ENCODE results near the gene C1QTNF2.

GRCh38 chr5:160324886-160325285 is 45.5 kb downstream of the C1QTNF2 start:
- TF ChIP-seq MXI1 (IDR thresholded peaks at IDR 0.05; ENCODE audit: borderline replicate concordance, low read depth, low read length) (no peak), FOS (IDR thresholded peaks at IDR 0.05; ENCODE audit: low read depth, low read length) (no peak), CTCF (conservative IDR thresholded peaks at IDR 0.05; ENCODE audit: low read depth, low read length) (no peak)
